Measurements from ENCODE around the gene MGA. TPM values are rescaled to one million over a fixed set of nuclear protein-coding genes. Genes with fewer than 3 reads are reported as not detected.

Gene MGA
- polyA plus RNA-seq, 3 donors: 2.7 to 6.9 (median 4.2) TPM

DNA sequence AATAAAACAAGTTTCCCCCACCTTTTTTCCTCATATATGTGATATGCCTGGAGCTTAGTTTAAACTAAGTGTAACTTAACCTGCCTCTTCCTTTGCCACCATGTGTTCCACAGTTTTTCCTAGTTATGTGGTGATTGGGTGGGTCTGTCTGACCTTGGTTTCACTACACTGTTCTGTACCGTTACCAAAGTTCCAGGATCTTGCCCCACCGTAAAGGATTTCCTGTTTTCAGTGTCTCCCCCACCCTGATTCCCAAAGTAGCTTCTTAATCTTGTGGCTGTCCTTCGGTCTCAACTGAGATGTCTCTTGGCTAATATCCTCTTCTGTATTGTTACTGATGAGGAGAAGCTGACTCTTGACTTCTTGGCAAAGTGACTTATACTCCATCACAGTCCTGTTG, 6.4 kb upstream of the MGA start:
- Histone ChIP-seq H3K4me3 (replicated peaks in 1 of 3; ENCODE audit: low read depth in 2 of 3, low read length in 3 of 3) (no peak overlapping the region), H3K9ac (ENCODE audit: insufficient read depth, low read length, poor library complexity, severe bottlenecking) (no peak overlapping the region), H3K4me2 (replicated peaks; ENCODE audit: extremely low read depth, low read length, poor library complexity, severe bottlenecking) (no peak overlapping the region), H3K4me1 (ENCODE audit: control insufficient read depth in 1 of 2, insufficient read depth in 2 of 2, low read length in 2 of 2) (peaks cover 8 to 10% of the 10 kb centered on the region in 2 donors), H4K20me1 (ENCODE audit: insufficient read depth, low read length) (no peaks in the 10 kb centered on the region), H3K79me2 (ENCODE audit: insufficient read depth, low read length) (no peaks in the 10 kb centered on the region), H3K9me3 (replicated peaks in 1 of 2; ENCODE audit: control insufficient read depth in 1 of 2, insufficient read depth in 1 of 2, low read length in 2 of 2) (peaks cover 0 to 8% of the 10 kb centered on the region in 2 donors), H3K27ac (ENCODE audit: low read depth in 1 of 2, low read length in 2 of 2) (no peak overlapping the region), H3K27me3 (ENCODE audit: control insufficient read depth in 2 of 2, insufficient read depth in 2 of 2, low read length in 2 of 2) (no peaks in the 10 kb centered on the region), H2AFZ (ENCODE audit: insufficient read depth, low read depth, low read length, poor library complexity, severe bottlenecking) (peak overlapping the region; percentile 42), H3K36me3 (replicated peaks in 1 of 2; ENCODE audit: control insufficient read depth in 1 of 2, insufficient read depth in 2 of 2, low read length in 2 of 2) (no peaks in the 10 kb centered on the region)
- intact Hi-C loops (cut with micrococcal nuclease): no loop called here
- peaks cover 12% of the 10 kb centered on the region for H3K4me1 Mint-ChIP-seq
- DNase-seq: no peak
- H3K27me3 Mint-ChIP-seq (ENCODE audit: low read depth in 3 of 3): peaks cover 2 to 4% (median 3%) of the 10 kb centered on the region in 3 donors
- no peak overlapping the region for H3K4me3 Mint-ChIP-seq
- TF ChIP-seq, protein P1, sequence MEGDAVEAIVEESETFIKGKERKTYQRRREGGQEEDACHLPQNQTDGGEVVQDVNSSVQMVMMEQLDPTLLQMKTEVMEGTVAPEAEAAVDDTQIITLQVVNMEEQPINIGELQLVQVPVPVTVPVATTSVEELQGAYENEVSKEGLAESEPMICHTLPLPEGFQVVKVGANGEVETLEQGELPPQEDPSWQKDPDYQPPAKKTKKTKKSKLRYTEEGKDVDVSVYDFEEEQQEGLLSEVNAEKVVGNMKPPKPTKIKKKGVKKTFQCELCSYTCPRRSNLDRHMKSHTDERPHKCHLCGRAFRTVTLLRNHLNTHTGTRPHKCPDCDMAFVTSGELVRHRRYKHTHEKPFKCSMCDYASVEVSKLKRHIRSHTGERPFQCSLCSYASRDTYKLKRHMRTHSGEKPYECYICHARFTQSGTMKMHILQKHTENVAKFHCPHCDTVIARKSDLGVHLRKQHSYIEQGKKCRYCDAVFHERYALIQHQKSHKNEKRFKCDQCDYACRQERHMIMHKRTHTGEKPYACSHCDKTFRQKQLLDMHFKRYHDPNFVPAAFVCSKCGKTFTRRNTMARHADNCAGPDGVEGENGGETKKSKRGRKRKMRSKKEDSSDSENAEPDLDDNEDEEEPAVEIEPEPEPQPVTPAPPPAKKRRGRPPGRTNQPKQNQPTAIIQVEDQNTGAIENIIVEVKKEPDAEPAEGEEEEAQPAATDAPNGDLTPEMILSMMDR (IDR thresholded peaks at IDR 0.05): no peak
- peaks cover 11 to 18% (median 14%) of the 10 kb centered on the region in 7 donors for H3K9me3 Mint-ChIP-seq
- no CpG with 5 or more reads among the region's 3 CpGs for WGBS (ENCODE audit: insufficient coverage)
- no peaks in the 10 kb centered on the region for H3K36me3 Mint-ChIP-seq
- H3K27ac Mint-ChIP-seq: peak overlapping the region in 1 of 7 donors; percentile 37

DNA sequence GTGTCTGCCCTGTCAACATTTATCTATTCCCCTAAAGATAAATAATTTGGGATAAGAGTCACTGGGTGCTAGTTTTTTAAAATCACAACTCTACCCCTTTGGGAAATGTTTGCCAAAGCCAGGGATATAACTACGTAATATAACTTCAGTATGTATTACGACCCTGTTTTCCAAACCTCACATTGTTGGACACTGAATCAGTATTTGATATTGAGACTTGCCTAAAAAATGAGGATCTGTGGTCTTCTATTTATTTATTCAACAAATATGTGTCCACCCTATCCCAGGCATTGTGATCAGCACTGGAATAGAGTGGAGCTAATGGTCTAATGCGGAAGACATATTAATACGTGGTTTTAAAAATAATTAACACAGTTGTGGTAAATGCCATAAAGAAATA, 4.5 kb upstream of the MGA start:
- Mint-ChIP-seq H3K27ac (no peak overlapping the region), H3K4me1 (peaks cover 27% of the 10 kb centered on the region), H3K27me3 (ENCODE audit: low read depth in 3 of 3) (peaks cover 2 to 8% (median 2%) of the 10 kb centered on the region in 3 donors), H3K36me3 (no peaks in the 10 kb centered on the region), H3K9me3 (peaks cover 10 to 18% (median 17%) of the 10 kb centered on the region in 7 donors), H3K4me3 (no peak overlapping the region)
- Histone ChIP-seq H3K9me3 (replicated peaks in 1 of 2; ENCODE audit: control insufficient read depth in 1 of 2, insufficient read depth in 1 of 2, low read length in 2 of 2) (peaks cover 0 to 12% of the 10 kb centered on the region in 2 donors), H3K9ac (ENCODE audit: insufficient read depth, low read length, poor library complexity, severe bottlenecking) (no peak overlapping the region), H3K4me3 (replicated peaks in 1 of 3; ENCODE audit: low read depth in 2 of 3, low read length in 3 of 3) (no peak overlapping the region), H3K27me3 (ENCODE audit: control insufficient read depth in 2 of 2, insufficient read depth in 2 of 2, low read length in 2 of 2) (no peaks in the 10 kb centered on the region), H3K4me2 (replicated peaks; ENCODE audit: extremely low read depth, low read length, poor library complexity, severe bottlenecking) (no peak overlapping the region), H3K79me2 (ENCODE audit: insufficient read depth, low read length) (peaks cover under 1% of the 10 kb centered on the region), H3K27ac (ENCODE audit: low read depth in 1 of 2, low read length in 2 of 2) (no peak overlapping the region), H2AFZ (ENCODE audit: insufficient read depth, low read depth, low read length, poor library complexity, severe bottlenecking) (no peak overlapping the region), H4K20me1 (ENCODE audit: insufficient read depth, low read length) (no peaks in the 10 kb centered on the region), H3K4me1 (ENCODE audit: control insufficient read depth in 1 of 2, insufficient read depth in 2 of 2, low read length in 2 of 2) (peaks cover 20 to 22% of the 10 kb centered on the region in 2 donors), H3K36me3 (replicated peaks in 1 of 2; ENCODE audit: control insufficient read depth in 1 of 2, insufficient read depth in 2 of 2, low read length in 2 of 2) (no peaks in the 10 kb centered on the region)
- DNase-seq: no peak
- intact Hi-C loops (cut with micrococcal nuclease): no loop called here
- TF ChIP-seq, protein P1 (IDR thresholded peaks at IDR 0.05): no peak
- WGBS (ENCODE audit: insufficient coverage): no CpG with 5 or more reads among the region's 4 CpGs
